NT2/D1 (cell line): ENCODE data around the gene RARS1.
"Not testable (repeated sequence)": the region's sequence is repeated elsewhere in the genome, so short reads cannot be mapped to it uniquely, and the experiment has no call there.

Experiments
- DNase-seq: peaks from one replicate; pipeline ENCODE4 v3.0.0-alpha.2; 2011; ENCODE audit warnings: low read depth, low spot score
- H3K27me3 ChIP-seq: 2 replicates; pipeline ENCODE4 v1.6.0; 2011; ENCODE audit warnings: mild to moderate bottlenecking; ENCODE audit not compliant: insufficient read length, insufficient read depth
- H3K36me3 ChIP-seq: 2 replicates; pipeline ENCODE4 v1.6.1; 2011; ENCODE audit warnings: mild to moderate bottlenecking, low read length, mixed read lengths; ENCODE audit not compliant: insufficient read depth, insufficient read length
- H3K4me1 ChIP-seq: 2 replicates; pipeline ENCODE4 v1.5.1; 2011; ENCODE audit not compliant: insufficient read depth, insufficient read length
- H3K4me3 ChIP-seq: 2 replicates; pipeline ENCODE4 v1.5.1; 2011; ENCODE audit warnings: low read depth; ENCODE audit not compliant: insufficient read length
- H3K9ac ChIP-seq: 2 replicates; pipeline ENCODE4 v1.6.0; 2011; ENCODE audit warnings: low read depth; ENCODE audit not compliant: insufficient read length
- H3K9me3 ChIP-seq: 2 replicates; pipeline ENCODE4 v1.5.1; 2011; ENCODE audit warnings: mild to moderate bottlenecking, low read length; ENCODE audit not compliant: insufficient read depth
- SUZ12 ChIP-seq: IDR thresholded peaks from 2 replicates; pipeline ENCODE4 v1.6.1; 2011; ENCODE audit not compliant: insufficient read length, insufficient read depth; ENCODE audit errors: extremely low read depth
- YY1 ChIP-seq: IDR thresholded peaks from 2 replicates; pipeline ENCODE4 v1.6.1; 2011; ENCODE audit not compliant: insufficient read length, insufficient read depth
- ZNF274 ChIP-seq: IDR thresholded peaks from 2 replicates; pipeline ENCODE4 v1.6.1; 2011; ENCODE audit warnings: mild to moderate bottlenecking, low read depth, low read length

The RARS1 gene

DNA sequence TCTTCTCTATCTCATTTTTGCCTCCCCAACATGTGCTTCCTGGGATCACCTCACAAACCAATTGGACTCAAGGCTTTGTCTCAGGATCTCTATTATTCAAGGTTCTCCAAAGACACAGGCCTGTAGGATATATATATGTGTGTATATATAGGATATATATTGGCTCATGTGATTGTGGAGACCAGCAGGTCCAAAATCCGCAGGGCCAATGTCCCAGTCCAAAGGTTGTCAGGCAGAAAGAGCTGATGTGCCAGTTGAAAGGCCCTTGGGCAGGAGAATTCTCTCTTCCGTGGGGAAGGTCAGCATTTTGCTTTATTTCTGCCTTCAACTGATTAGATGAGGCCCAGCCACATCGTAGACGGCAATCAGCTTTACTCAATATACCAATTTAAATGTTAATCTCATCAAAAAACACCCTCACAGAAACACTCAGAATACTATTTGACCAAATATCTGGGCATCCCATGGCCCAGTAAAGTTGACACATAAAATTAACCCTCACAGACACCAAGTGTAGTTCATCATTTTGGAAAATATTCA is 41.6 kb downstream of the RARS1 start:
- Histone ChIP-seq H3K4me3 (no peak overlapping the region), H3K4me1 (no peaks in the 10 kb centered on the region), H3K9me3 (0 out of 2 replicates have a peak, but pooled peaks cover 5% of the 10 kb centered on the region), H3K27me3 (peaks cover 10% of the 10 kb centered on the region), H3K9ac (no peak overlapping the region), H3K36me3 (peaks cover 7% of the 10 kb centered on the region)
- no peak for TF ChIP-seq SUZ12
- no peak for DNase-seq

DNA sequence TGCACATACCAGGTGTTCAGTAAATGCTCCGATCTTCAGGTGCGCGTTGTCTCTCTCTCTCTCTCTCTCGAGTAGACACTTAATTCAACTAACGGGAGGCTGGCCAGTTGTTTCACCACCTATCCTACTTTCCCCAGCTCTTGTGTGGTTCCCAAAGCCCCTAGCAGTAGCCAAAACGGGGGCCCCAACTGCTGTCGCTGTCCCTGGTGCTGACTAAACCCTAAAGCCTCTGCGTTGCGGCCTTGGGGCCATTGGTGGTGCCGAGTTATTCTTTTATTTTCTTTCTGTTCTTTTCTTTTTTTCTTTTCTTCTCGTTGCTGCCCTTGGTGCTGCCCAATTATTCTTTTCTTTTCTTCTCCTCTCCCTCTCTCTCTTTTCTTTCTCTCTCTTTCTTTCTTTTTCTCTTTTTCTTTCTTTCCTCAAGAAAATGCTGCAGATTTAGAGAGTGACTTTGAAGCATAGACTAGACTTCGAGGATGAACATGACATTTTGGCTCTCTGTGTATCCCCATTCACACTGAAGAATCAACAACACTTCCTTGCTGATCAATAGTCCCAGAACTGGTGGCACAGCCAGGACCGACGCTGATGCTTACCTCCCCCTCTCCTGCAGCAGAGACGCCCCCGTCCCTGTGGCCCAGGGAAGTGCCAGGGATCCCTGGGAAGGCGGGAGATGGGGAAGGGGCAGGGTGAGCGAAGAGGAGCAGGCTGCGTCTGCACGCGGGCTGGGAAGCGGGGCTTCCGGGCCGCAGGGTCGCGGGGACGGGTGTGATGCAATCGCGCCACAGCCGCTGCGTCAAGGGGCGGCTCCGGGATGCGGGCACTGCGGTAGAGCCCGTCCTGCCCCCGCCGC is 42.5 kb downstream of the RARS1 start, which contains the start of gene FBLL1:
TSS of gene FBLL1 (plus strand) at position 785 of the 853 bp plus-strand sequence. CDS start 200 bp downstream, outside the sequence.
- 0 out of 2 replicates have a peak, but pooled peaks cover 5% of the 10 kb centered on the region for H3K9me3 ChIP-seq
- TF ChIP-seq SUZ12 (no peak), ZNF274 (no peak), YY1 (no peak)
- peak within 1 kb of the TSS; percentile 30 for H3K4me3 ChIP-seq
- no peaks in the 10 kb centered on the region for H3K36me3 ChIP-seq
- no peak for DNase-seq
- H3K4me1 ChIP-seq, result no peaks in the 10 kb centered on the region
- H3K27me3 ChIP-seq, result peaks cover 10% of the 10 kb centered on the region
- H3K9ac ChIP-seq, result peak within 1 kb of the TSS; percentile 66

DNA sequence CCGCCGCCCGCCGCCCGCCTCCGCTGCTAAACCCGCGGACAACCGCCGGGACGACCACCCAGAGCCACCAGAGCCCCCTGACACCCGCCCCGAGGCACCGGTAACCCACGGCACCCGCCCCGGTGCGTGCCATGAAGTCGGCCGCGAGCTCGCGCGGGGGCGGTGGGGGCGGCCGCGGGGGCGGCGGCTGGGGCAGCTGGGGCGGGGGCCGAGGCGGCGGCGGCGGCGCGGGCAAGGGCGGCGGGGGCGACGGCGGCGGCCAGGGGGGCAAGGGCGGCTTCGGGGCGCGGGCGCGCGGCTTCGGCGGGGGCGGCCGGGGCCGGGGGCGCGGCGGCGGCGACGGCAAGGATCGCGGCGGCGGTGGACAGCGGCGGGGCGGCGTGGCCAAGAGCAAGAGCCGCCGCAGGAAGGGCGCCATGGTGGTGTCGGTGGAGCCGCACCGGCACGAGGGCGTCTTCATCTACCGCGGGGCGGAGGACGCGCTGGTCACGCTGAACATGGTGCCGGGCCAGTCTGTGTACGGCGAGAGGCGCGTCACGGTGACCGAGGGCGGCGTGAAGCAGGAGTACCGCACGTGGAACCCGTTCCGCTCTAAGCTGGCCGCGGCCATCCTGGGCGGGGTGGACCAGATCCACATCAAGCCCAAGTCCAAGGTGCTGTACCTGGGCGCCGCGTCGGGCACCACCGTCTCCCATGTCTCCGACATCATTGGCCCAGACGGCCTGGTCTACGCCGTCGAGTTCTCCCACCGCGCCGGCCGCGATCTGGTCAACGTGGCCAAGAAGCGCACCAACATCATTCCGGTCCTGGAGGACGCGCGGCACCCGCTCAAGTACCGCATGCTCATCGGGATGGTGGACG is 43.3 kb downstream of the RARS1 start:
- H3K9me3 ChIP-seq, result 0 out of 2 replicates have a peak, but pooled peaks cover 5% of the 10 kb centered on the region
- no peak for TF ChIP-seq YY1
- TF ChIP-seq ZNF274, result no peak
- TF ChIP-seq SUZ12, result no peak
- H3K4me3 ChIP-seq, result peak overlapping the region; percentile 26
- H3K36me3 ChIP-seq, result no peaks in the 10 kb centered on the region
- peaks cover 10% of the 10 kb centered on the region for H3K27me3 ChIP-seq
- H3K9ac ChIP-seq, result peak overlapping the region; percentile 66
- DNase-seq, result no peak
- H3K4me1 ChIP-seq, result no peaks in the 10 kb centered on the region

DNA sequence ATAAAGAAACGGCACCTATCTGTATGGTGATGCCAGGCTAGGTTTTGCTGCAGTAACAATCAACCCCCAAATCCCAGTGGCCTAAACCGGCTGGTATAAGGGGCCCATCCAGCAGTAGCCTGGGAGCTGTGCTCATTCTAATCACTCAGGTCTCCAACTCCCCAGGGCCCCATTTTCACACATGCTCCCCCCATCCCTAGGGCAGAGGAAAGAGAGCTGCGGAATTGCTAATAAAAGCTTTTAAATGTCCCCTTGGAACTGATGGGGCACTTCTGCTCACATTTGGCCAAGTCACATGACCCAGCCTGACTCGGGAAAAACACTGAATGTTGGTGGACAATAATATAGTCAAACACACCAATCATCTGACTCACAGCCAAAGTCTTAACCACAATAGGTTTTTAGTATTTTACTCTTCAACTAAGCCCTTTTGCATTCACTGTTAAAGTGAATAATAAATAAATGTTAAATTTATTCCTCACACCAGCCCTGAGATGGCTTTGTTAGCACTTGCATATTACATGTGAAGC is 44.4 kb downstream of the RARS1 start:
- no peaks in the 10 kb centered on the region for H3K36me3 ChIP-seq
- H3K4me3 ChIP-seq, result no peak overlapping the region
- H3K4me1 ChIP-seq, result no peaks in the 10 kb centered on the region
- no peak for DNase-seq
- H3K27me3 ChIP-seq, result peaks cover 10% of the 10 kb centered on the region
- 0 out of 2 replicates have a peak, but pooled peaks cover 5% of the 10 kb centered on the region for H3K9me3 ChIP-seq
- TF ChIP-seq SUZ12 (no peak), ZNF274 (no peak), YY1 (no peak)
- no peak overlapping the region for H3K9ac ChIP-seq

DNA sequence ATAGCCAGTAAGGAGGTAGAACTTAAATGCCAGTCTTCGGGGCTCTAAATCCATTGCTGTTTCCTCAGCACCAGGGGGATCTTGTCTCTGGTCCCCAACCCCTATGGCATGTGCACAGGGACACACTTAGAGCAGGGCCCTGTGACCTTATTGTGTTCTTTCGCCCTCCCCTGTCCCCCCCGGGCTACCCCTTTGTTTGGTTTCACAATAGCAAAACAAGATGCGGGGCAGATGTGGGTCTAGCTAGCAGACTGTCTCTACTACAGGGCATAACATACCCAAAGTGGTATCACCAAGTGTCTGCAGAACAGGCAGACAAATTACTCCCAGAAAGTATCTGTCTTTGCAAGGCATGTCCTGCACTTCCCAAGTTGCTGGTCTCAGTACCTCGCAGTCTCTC is 44.9 kb downstream of the RARS1 start:
- Histone ChIP-seq H3K9me3 (0 out of 2 replicates have a peak, but pooled peaks cover 5% of the 10 kb centered on the region), H3K4me1 (no peaks in the 10 kb centered on the region), H3K4me3 (no peak overlapping the region), H3K36me3 (no peaks in the 10 kb centered on the region), H3K9ac (no peak overlapping the region), H3K27me3 (peaks cover 10% of the 10 kb centered on the region)
- DNase-seq, result no peak
- TF ChIP-seq SUZ12 (no peak), YY1 (no peak), ZNF274 (no peak)

DNA sequence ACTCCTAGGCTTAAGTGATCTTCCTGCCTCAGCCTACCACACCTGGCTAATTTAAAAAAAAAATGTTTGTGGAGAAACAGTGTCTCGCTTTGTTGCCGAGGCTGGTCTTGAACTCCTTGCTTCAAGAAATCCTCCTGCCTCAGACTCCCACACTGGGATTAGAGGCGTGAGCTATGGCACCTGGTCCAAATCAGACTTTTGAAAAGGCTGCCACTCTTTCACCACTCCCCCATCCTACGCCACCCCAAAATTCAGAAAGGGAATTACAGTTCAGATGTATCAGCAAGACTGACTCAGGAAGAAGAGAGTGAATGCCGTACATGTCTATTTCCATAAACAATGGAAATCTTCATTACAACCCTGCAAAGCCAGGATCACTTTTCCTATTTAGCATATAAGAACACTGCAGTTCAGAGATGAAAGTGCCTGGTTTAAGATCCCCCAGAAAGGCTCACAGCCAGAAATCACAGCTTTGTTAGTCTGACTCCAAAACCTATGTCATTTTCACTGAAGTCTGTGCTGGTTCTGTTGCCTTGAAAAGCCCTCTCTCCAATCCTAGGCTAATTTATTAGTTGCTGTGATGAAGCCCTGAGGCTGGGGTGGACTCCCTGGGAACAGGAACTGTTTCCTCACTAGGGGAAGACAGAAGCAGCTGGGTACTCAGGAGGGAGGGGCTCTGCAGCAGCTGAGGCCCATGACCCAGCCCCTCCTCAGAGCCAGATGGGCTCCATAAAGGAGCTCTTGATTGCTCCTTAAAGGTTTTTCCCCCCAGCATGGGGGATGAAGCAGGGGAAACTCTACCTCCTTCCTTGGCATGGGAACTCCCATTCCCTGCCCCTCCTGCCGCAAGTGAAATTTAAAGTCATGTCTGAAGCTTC is 46.0 kb downstream of the RARS1 start:
- Histone ChIP-seq H3K27me3 (peaks cover 10% of the 10 kb centered on the region), H3K9me3 (0 out of 2 replicates have a peak, but pooled peaks cover 5% of the 10 kb centered on the region), H3K36me3 (no peaks in the 10 kb centered on the region), H3K4me3 (no peak overlapping the region), H3K9ac (no peak overlapping the region), H3K4me1 (no peaks in the 10 kb centered on the region)
- no peak for DNase-seq
- no peak for TF ChIP-seq ZNF274
- no peak for TF ChIP-seq YY1
- no peak for TF ChIP-seq SUZ12

DNA sequence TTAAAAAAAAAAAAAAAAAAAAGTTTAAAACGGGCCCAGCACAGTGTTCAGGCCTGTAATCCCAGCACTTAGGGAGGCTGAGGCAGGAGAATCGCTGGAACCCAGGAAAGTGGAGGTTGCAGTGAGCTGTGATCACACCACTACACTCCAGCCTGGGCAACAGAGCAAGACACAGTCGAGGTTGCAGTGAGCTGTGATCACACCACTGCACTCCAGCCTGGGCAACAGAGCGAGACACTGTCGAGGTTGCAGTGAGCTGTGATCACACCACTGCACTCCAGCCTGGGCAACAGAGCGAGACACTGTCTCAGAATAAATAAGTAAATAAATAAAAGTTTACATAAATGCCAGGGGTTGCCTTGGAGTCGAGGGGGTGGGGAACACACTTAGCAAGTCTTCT is 48.1 kb downstream of the RARS1 start:
- not testable (repeated sequence) for H3K4me3 ChIP-seq, H3K9me3 ChIP-seq, H3K27me3 ChIP-seq, H3K4me1 ChIP-seq, H3K36me3 ChIP-seq, DNase-seq, H3K9ac ChIP-seq
